ENCODE results near the gene ANKRD36C. TPM values are rescaled to one million over a fixed set of nuclear protein-coding genes. Genes with fewer than 3 reads are reported as not detected.
A peak's percentile ranks its signal among the peaks of the same experiment; 100 is the strongest.
"Not testable (repeated sequence)": the region's sequence is repeated elsewhere in the genome, so short reads cannot be mapped to it uniquely, and the experiment has no call there.

Gene ANKRD36C
- total RNA-seq, 5 donors from 2014 or later (not counting 1 experiment from before 2014, with no cell fraction given): 60.6 to 94.8 (median 68.6) TPM

DNA sequence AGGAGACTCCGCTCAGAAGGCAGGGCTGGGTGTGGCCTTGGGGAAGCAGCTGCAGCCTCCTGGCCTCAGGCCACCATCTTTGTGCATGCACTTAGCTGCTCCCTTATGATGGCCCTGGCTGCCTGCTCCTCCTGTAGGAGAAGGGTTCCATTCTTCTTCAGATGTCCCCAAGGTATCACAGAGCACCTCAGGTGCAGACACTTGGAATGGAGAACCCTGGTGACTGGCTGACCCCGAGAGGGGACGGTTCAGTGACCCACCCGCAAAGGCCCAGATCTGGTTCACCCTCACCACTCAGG lies 33.5 kb upstream of the ANKRD36C start:
- Histone ChIP-seq H3K4me1 (ENCODE audit: control insufficient read depth in 1 of 2, extremely low read depth in 1 of 2, insufficient read depth in 2 of 2, low read length in 2 of 2) (peaks cover 0 to 3% of the 10 kb centered on the region in 2 experiments), H3K4me3 (ENCODE audit: control insufficient read depth in 1 of 2, extremely low read depth in 1 of 2, low read length in 1 of 2) (no peak overlapping the region), H3K9me3 (no peaks in the 10 kb centered on the region), H3K27me3 (replicated peaks in 1 of 2; ENCODE audit: control insufficient read depth in 2 of 2, extremely low read depth in 1 of 2, insufficient read depth in 2 of 2, low read length in 1 of 2) (no peaks in the 10 kb centered on the region), H3K27ac (ENCODE audit: low read length) (no peak overlapping the region), H3K36me3 (ENCODE audit: control insufficient read depth in 2 of 2, extremely low read depth in 1 of 2, insufficient read depth in 1 of 2, low read length in 1 of 2) (no peaks in the 10 kb centered on the region)
- ChIA-PET CTCF (no interaction called here), POLR2A (no interaction called here)
- no peaks in the 10 kb centered on the region for H3K36me3 Mint-ChIP-seq
- no peak overlapping the region for H3K4me3 Mint-ChIP-seq
- no peaks in the 10 kb centered on the region for H3K27me3 Mint-ChIP-seq
- WGBS (ENCODE audit: insufficient coverage): 100% methylated on average over 1 of the region's 4 CpGs
- ATAC-seq (replicated peaks in 1 of 4): no peak
- H3K4me1 Mint-ChIP-seq: peaks cover 2 to 5% (median 3%) of the 10 kb centered on the region in 3 donors
- H3K9me3 Mint-ChIP-seq: no peaks in the 10 kb centered on the region
- H3K27ac Mint-ChIP-seq: no peak overlapping the region
- no peak for DNase-seq

DNA sequence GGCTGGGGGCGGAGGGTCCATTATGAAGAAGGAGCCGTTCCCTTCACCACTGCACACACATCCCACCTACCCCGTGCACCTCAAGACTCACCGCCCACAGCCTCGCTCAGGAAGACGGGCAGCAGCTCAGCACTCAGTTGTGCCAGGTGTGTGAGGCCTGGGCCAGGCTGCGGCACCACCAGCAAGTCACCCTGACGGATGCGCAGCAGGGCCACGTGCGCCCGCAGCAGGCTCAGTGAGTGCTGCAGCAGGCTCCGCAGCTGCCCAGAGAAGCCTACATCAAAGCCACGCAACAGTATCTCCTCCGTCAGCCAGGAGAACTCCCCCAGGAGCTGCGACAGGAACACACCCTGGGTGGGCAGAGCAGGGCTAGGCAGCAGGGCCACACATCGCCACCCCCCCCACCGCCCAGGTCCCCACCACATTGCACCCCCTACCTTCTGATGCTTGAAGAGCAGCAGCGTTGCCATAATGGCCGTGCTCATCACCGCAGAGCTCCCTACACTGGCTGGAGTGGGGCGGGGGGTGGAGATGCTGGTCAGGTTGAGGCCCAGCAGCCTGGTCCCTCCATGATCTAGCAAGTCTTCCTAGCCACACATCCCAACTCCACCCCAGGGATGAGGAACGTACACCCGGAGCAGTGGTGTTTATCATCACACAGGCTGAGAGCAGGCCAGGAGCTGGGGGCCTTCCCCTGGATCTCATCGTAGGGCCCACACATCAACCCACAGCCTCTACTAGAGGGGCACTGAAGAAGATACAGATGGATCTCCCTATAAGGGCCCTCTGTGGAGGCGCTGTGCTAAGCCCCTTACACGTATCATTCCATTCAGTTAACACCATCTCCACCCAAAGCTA lies 32.9 kb upstream of the ANKRD36C start:
- no peaks in the 10 kb centered on the region for H3K9me3 Mint-ChIP-seq
- Histone ChIP-seq H3K27me3 (replicated peaks in 1 of 2; ENCODE audit: control insufficient read depth in 2 of 2, extremely low read depth in 1 of 2, insufficient read depth in 2 of 2, low read length in 1 of 2) (no peaks in the 10 kb centered on the region), H3K27ac (ENCODE audit: low read length) (no peak overlapping the region), H3K4me1 (ENCODE audit: control insufficient read depth in 1 of 2, extremely low read depth in 1 of 2, insufficient read depth in 2 of 2, low read length in 2 of 2) (peaks cover 0 to 3% of the 10 kb centered on the region in 2 experiments), H3K9me3 (no peaks in the 10 kb centered on the region), H3K36me3 (ENCODE audit: control insufficient read depth in 2 of 2, extremely low read depth in 1 of 2, insufficient read depth in 1 of 2, low read length in 1 of 2) (no peaks in the 10 kb centered on the region), H3K4me3 (ENCODE audit: control insufficient read depth in 1 of 2, extremely low read depth in 1 of 2, low read length in 1 of 2) (no peak overlapping the region)
- H3K4me3 Mint-ChIP-seq: no peak overlapping the region
- H3K4me1 Mint-ChIP-seq: peaks cover 2 to 5% (median 3%) of the 10 kb centered on the region in 3 donors
- no peak for ATAC-seq (replicated peaks in 1 of 4)
- DNase-seq: no peak
- no peaks in the 10 kb centered on the region for H3K27me3 Mint-ChIP-seq
- POLR2A ChIA-PET: no interaction called here
- WGBS (ENCODE audit: insufficient coverage): 94% methylated on average over 16 of the region's 27 CpGs
- no peak overlapping the region for H3K27ac Mint-ChIP-seq
- CTCF ChIA-PET: interaction anchor here in 1 of 2 donors (1.5 kb wide), 1 partner anchor 150 kb away, joined by 4 read pairs; no protein-coding TSS in a partner anchor
- no peaks in the 10 kb centered on the region for H3K36me3 Mint-ChIP-seq

DNA sequence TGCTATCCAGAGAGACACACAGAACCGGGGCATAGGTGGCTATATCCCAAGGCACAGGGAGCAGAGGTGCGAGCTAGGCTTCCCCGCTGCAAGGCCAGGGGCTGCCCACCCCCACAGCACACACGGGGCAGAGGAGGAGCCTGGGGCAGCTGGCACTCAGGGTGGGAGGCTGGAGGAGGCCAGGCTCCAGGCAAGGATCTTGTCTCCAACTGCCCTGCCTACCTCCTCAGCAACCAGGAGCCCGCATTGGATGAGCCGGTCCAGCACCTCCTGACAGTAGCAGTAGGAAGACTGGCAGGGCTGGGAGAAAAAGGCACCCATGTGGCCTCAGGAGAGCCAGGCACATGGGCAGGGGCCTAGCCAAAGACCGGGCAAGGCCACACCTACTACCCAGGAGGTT lies 32.1 kb upstream of the ANKRD36C start:
- H3K27ac Mint-ChIP-seq; H3K9me3 ChIP-seq; H3K4me1 ChIP-seq (ENCODE audit: control insufficient read depth in 1 of 2, extremely low read depth in 1 of 2, insufficient read depth in 2 of 2, low read length in 2 of 2); H3K27me3 Mint-ChIP-seq; H3K27ac ChIP-seq (ENCODE audit: low read length); ATAC-seq (replicated peaks in 1 of 4); H3K27me3 ChIP-seq (replicated peaks in 1 of 2; ENCODE audit: control insufficient read depth in 2 of 2, extremely low read depth in 1 of 2, insufficient read depth in 2 of 2, low read length in 1 of 2); H3K9me3 Mint-ChIP-seq; H3K4me3 ChIP-seq (ENCODE audit: control insufficient read depth in 1 of 2, extremely low read depth in 1 of 2, low read length in 1 of 2); H3K4me3 Mint-ChIP-seq; DNase-seq; H3K4me1 Mint-ChIP-seq; H3K36me3 ChIP-seq (ENCODE audit: control insufficient read depth in 2 of 2, extremely low read depth in 1 of 2, insufficient read depth in 1 of 2, low read length in 1 of 2); H3K36me3 Mint-ChIP-seq; POLR2A ChIA-PET: not testable (repeated sequence)
- 80% methylated on average over 1 of the region's 7 CpGs for WGBS (ENCODE audit: insufficient coverage)
- CTCF ChIA-PET: interaction anchor here (0.5 to 1.5 kb wide), 2 partner anchors 96 to 150 kb away, joined by 4 to 6 read pairs; no protein-coding TSS in a partner anchor

DNA sequence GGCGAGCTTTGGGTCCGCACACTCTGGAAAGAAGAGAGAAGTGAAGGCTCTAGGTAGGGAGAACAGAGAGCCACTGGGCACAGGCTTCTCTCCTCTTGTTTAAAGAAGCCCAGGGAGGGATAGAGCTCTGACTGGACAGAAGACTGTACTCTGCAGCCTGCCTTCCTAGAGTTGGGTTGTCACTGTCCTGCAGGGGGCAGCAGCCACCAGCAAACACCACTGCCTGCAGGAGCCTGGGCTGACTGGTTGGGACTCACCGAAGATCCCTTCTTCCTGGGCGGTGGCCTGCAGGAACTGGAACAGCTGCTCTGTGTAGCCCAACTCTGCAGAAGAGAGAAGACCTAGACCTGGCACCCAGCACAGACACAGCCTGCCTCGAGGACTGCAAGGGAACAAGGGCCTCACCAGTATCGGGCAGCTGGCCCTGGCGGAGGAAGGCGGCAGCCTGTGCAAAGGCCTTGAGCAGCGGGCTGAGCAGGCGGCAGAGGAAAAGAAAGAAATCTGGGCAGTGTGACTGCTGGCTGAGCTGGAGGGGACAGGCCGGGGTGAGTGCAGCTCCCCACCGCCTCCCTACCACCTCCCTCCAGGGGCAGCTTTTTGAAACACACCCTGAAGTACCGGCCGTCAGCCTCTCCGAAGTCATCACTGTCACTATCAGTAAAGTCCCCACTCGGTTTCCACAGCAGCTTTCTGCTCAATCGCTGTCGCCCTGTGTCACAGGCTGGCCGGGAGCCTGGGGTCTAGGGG lies 31.2 kb upstream of the ANKRD36C start:
- H3K27ac Mint-ChIP-seq; H3K4me3 Mint-ChIP-seq; H3K27me3 ChIP-seq (replicated peaks in 1 of 2; ENCODE audit: control insufficient read depth in 2 of 2, extremely low read depth in 1 of 2, insufficient read depth in 2 of 2, low read length in 1 of 2); H3K4me1 Mint-ChIP-seq; H3K36me3 Mint-ChIP-seq; H3K27me3 Mint-ChIP-seq; H3K27ac ChIP-seq (ENCODE audit: low read length); H3K36me3 ChIP-seq (ENCODE audit: control insufficient read depth in 2 of 2, extremely low read depth in 1 of 2, insufficient read depth in 1 of 2, low read length in 1 of 2); POLR2A ChIA-PET; H3K9me3 Mint-ChIP-seq; H3K4me1 ChIP-seq (ENCODE audit: control insufficient read depth in 1 of 2, extremely low read depth in 1 of 2, insufficient read depth in 2 of 2, low read length in 2 of 2); H3K4me3 ChIP-seq (ENCODE audit: control insufficient read depth in 1 of 2, extremely low read depth in 1 of 2, low read length in 1 of 2); H3K9me3 ChIP-seq: not testable (repeated sequence)
- WGBS (ENCODE audit: insufficient coverage): 89% methylated on average over 6 of the region's 19 CpGs
- DNase-seq (peak; percentile 24 to 80 (median 64)), ATAC-seq (replicated peaks in 1 of 4) (peak; percentile 70 to 94 (median 80))
- CTCF ChIA-PET: interaction anchor here (0.5 to 1.5 kb wide), 6 partner anchors 11 to 152 kb away, joined by 3 to 8 read pairs (median 4); no protein-coding TSS in a partner anchor

DNA sequence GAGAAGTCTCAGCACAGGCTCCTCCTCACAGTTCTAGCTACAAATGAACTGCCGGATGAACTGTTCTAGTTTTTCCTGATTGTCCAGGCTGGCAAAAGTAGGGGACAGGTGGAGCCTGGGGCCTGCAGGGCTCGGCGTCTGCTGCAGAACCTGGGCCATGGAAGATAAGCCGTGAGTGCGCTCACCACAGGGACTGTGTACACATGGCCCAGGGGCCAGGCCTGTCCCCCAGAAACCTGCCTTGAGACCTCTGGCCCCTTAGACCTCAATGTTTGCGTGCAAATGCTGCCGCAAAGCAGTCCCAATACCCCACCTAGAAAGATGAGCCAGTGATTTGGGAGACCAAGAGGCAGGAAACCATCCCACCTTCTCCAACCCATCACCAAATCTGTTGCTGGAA lies 30.5 kb upstream of the ANKRD36C start:
- not testable (repeated sequence) for H3K4me1 Mint-ChIP-seq

DNA sequence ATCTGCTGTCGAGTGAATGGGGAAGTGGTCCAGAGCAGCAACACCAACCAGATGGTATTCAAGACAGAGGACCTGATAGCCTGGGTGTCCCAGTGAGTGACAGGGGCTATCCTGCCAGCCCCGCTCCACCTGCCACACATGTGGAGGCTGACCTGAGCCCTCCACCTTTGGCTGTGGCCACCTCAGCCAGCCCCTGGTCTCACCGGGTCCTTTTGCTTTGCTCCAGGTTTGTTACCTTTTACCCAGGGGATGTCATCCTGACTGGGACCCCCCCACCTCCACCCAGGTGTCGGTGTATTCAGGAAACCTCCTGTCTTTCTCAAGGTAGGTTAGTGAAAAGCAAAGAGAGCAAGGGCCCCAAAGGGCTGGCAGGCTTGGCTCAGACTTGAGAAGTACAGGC lies 29.5 kb upstream of the ANKRD36C start:
- H3K27me3 Mint-ChIP-seq; ATAC-seq (replicated peaks in 1 of 4); H3K27ac Mint-ChIP-seq; POLR2A ChIA-PET; H3K9me3 ChIP-seq; H3K27ac ChIP-seq (ENCODE audit: low read length); H3K4me1 ChIP-seq (ENCODE audit: control insufficient read depth in 1 of 2, extremely low read depth in 1 of 2, insufficient read depth in 2 of 2, low read length in 2 of 2); H3K9me3 Mint-ChIP-seq; H3K36me3 Mint-ChIP-seq; H3K4me3 Mint-ChIP-seq; H3K4me1 Mint-ChIP-seq; H3K27me3 ChIP-seq (replicated peaks in 1 of 2; ENCODE audit: control insufficient read depth in 2 of 2, extremely low read depth in 1 of 2, insufficient read depth in 2 of 2, low read length in 1 of 2); H3K36me3 ChIP-seq (ENCODE audit: control insufficient read depth in 2 of 2, extremely low read depth in 1 of 2, insufficient read depth in 1 of 2, low read length in 1 of 2); H3K4me3 ChIP-seq (ENCODE audit: control insufficient read depth in 1 of 2, extremely low read depth in 1 of 2, low read length in 1 of 2); DNase-seq: not testable (repeated sequence)
- CTCF ChIA-PET: interaction anchor here in 1 of 2 donors (0.8 kb wide), 1 partner anchor 605 kb away, joined by 6 read pairs; no protein-coding TSS in a partner anchor
- WGBS (ENCODE audit: insufficient coverage): 100% methylated on average over 2 of the region's 4 CpGs

More for the DNA sequence above, 30.5 kb upstream of the ANKRD36C start:
- H3K27ac Mint-ChIP-seq; DNase-seq; H3K9me3 ChIP-seq; H3K4me3 ChIP-seq (ENCODE audit: control insufficient read depth in 1 of 2, extremely low read depth in 1 of 2, low read length in 1 of 2); H3K36me3 Mint-ChIP-seq; H3K27ac ChIP-seq (ENCODE audit: low read length); H3K27me3 Mint-ChIP-seq; POLR2A ChIA-PET; H3K9me3 Mint-ChIP-seq; H3K27me3 ChIP-seq (replicated peaks in 1 of 2; ENCODE audit: control insufficient read depth in 2 of 2, extremely low read depth in 1 of 2, insufficient read depth in 2 of 2, low read length in 1 of 2); H3K4me1 ChIP-seq (ENCODE audit: control insufficient read depth in 1 of 2, extremely low read depth in 1 of 2, insufficient read depth in 2 of 2, low read length in 2 of 2); H3K4me3 Mint-ChIP-seq; ATAC-seq (replicated peaks in 1 of 4); H3K36me3 ChIP-seq (ENCODE audit: control insufficient read depth in 2 of 2, extremely low read depth in 1 of 2, insufficient read depth in 1 of 2, low read length in 1 of 2): not testable (repeated sequence)
- WGBS (ENCODE audit: insufficient coverage): 70% methylated on average over 2 of the region's 7 CpGs
- CTCF ChIA-PET: interaction anchor here (0.5 to 1.3 kb wide), 4 partner anchors 10 to 153 kb away, joined by 3 to 8 read pairs (median 4); no protein-coding TSS in a partner anchor
